Measurements from ENCODE around the gene AKT1S1. TPM values are rescaled to one million over a fixed set of nuclear protein-coding genes. Genes with fewer than 3 reads are reported as not detected.
A peak's percentile ranks its signal among the peaks of the same experiment; 100 is the strongest.

AKT1S1 gene
- total RNA-seq, 1 donor from 2014 or later = 48.2 TPM

DNA sequence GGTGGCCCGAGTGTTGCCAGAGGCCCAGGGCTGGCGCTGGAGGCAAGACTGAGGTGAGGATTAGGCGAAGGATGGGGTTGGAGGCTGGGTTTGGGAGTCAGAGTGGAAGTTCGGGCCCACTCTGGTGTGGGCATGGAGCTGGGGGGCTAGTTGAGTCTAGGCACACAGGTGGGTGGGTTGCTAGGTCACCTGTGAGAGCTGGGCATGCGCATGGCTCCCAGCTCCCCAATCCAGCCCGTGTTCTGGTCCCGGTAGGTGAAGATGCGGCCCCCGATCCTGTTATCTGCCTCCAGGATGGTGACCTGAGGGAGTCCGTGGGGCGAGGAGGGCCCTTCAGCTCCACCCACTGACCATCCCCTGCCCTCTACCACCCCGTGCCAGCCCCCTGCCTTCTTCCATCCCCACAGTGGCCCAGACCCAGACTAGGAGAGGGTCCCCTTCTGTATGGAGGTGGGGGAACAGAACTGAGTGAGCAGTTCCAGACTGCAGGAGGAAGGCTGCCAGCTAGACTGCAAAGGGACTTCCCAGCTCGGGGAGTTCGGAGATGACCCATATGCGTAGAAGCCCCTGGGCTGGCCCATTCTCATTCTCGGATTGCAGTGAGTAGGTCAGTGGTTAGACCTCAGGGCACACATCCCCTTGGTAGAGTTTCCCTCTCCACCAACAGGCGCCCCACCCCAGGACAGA is 17.9 kb upstream of the AKT1S1 start:
- H3K9me3 Mint-ChIP-seq (ENCODE audit: unreplicated experiment) = no peaks in the 10 kb centered on the region
- H3K4me3 Mint-ChIP-seq (ENCODE audit: unreplicated experiment) = no peak overlapping the region
- H3K27me3 Mint-ChIP-seq (ENCODE audit: unreplicated experiment) = peaks cover 19% of the 10 kb centered on the region
- TF ChIP-seq, protein P1, sequence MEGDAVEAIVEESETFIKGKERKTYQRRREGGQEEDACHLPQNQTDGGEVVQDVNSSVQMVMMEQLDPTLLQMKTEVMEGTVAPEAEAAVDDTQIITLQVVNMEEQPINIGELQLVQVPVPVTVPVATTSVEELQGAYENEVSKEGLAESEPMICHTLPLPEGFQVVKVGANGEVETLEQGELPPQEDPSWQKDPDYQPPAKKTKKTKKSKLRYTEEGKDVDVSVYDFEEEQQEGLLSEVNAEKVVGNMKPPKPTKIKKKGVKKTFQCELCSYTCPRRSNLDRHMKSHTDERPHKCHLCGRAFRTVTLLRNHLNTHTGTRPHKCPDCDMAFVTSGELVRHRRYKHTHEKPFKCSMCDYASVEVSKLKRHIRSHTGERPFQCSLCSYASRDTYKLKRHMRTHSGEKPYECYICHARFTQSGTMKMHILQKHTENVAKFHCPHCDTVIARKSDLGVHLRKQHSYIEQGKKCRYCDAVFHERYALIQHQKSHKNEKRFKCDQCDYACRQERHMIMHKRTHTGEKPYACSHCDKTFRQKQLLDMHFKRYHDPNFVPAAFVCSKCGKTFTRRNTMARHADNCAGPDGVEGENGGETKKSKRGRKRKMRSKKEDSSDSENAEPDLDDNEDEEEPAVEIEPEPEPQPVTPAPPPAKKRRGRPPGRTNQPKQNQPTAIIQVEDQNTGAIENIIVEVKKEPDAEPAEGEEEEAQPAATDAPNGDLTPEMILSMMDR (IDR thresholded peaks at IDR 0.05; ENCODE audit: unreplicated experiment) = no peak
- H3K4me1 Mint-ChIP-seq (ENCODE audit: unreplicated experiment) = peaks cover 18% of the 10 kb centered on the region
- peaks cover 11% of the 10 kb centered on the region for H3K36me3 Mint-ChIP-seq (ENCODE audit: low read depth, unreplicated experiment)
- H3K27ac Mint-ChIP-seq (ENCODE audit: unreplicated experiment) = no peak overlapping the region
- DNase-seq (ENCODE audit: low spot score) = no peak

DNA sequence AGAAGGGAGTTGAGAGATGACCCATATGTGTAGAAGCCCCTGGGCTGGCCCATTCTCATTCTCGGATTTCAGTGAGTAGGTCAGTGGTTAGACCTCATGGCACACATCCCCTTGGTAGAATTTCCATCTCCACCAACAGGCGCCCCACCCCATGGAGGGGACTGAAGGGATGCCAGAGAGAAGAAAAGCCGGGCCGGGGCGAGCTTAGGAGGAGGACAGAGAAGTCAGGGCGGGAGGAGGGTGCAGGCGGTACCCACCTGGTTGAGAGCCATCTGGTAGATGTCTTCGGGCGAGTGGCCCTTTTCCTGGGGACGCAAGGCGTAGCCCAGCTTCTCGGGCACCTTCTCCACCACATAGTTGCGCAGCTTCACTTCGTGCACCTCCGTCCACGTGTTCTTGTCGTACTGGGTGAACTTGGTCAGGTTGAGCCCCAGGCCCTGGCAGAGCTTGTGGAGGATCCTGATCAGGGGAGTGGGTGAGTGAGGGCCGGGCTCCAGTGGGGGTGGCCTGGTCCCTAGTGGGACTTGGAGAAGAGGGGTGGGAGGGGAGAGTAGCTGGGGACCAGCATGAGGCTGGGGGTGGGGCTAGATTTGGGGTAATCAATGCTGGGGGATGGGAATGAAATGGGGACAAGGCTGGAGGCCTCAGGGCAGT is 17.0 kb upstream of the AKT1S1 start:
- TF ChIP-seq, protein P1 (IDR thresholded peaks at IDR 0.05; ENCODE audit: unreplicated experiment) = no peak
- H3K36me3 Mint-ChIP-seq (ENCODE audit: low read depth, unreplicated experiment) = peaks cover 11% of the 10 kb centered on the region
- DNase-seq (ENCODE audit: low spot score) = no peak
- peaks cover 18% of the 10 kb centered on the region for H3K4me1 Mint-ChIP-seq (ENCODE audit: unreplicated experiment)
- no peaks in the 10 kb centered on the region for H3K9me3 Mint-ChIP-seq (ENCODE audit: unreplicated experiment)
- H3K27ac Mint-ChIP-seq (ENCODE audit: unreplicated experiment) = no peak overlapping the region
- peaks cover 21% of the 10 kb centered on the region for H3K27me3 Mint-ChIP-seq (ENCODE audit: unreplicated experiment)
- no peak overlapping the region for H3K4me3 Mint-ChIP-seq (ENCODE audit: unreplicated experiment)

DNA sequence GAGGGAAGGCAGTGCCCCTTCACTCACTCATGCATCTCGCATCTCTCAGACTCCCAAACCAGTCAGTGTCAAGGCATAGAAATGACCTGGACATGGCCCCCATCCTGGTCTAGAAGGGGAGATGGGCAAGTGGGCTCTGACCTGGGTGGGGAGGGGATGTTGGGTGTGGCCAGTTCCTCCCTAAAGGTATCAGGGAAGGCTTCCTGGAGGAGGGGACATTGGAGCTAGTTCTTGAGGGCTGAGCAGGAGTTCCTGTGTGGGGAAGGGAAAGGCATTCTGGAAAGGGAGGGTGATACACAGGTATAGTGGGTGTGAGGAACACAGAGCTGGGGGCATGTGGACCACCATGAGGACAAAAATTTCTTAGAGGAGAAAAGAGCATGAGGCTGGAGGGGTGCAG is 15.6 kb upstream of the AKT1S1 start:
- TF ChIP-seq, protein P1 (IDR thresholded peaks at IDR 0.05; ENCODE audit: unreplicated experiment) = no peak
- Mint-ChIP-seq H3K27ac (ENCODE audit: unreplicated experiment) (peak overlapping the region; percentile 80), H3K36me3 (ENCODE audit: low read depth, unreplicated experiment) (peaks cover 11% of the 10 kb centered on the region), H3K4me1 (ENCODE audit: unreplicated experiment) (peaks cover 16% of the 10 kb centered on the region), H3K4me3 (ENCODE audit: unreplicated experiment) (no peak overlapping the region), H3K27me3 (ENCODE audit: unreplicated experiment) (peaks cover 20% of the 10 kb centered on the region), H3K9me3 (ENCODE audit: unreplicated experiment) (no peaks in the 10 kb centered on the region)
- DNase-seq (ENCODE audit: low spot score) = no peak

DNA sequence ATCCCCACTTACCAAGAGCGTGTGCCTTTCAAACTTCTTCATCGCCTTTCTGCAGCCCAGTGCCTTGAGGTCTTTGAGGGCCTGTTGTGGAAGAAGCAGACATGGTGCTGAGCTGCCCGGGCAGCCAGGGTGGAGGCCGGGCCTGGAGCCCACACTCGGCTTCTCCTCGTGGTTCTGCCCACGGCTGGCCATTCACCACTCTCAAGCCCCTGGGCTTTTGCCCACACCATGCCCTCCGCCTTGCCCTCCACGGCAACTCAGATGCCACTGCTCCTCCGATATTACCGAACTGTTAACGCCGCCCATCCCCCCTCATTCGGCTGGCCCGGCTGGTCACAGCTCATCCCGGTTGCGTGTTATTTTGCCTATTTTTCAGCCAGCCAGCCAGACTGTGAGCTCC is 14.2 kb upstream of the AKT1S1 start:
- peaks cover 2% of the 10 kb centered on the region for H3K4me1 Mint-ChIP-seq (ENCODE audit: unreplicated experiment)
- TF ChIP-seq, protein P1 (IDR thresholded peaks at IDR 0.05; ENCODE audit: unreplicated experiment) = no peak
- H3K36me3 Mint-ChIP-seq (ENCODE audit: low read depth, unreplicated experiment) = peaks cover 13% of the 10 kb centered on the region
- H3K4me3 Mint-ChIP-seq (ENCODE audit: unreplicated experiment) = no peak overlapping the region
- H3K9me3 Mint-ChIP-seq (ENCODE audit: unreplicated experiment) = no peaks in the 10 kb centered on the region
- H3K27me3 Mint-ChIP-seq (ENCODE audit: unreplicated experiment) = peaks cover 23% of the 10 kb centered on the region
- no peak overlapping the region for H3K27ac Mint-ChIP-seq (ENCODE audit: unreplicated experiment)
- DNase-seq (ENCODE audit: low spot score) = no peak
